Ectodermal cell (in vitro differentiated cells): ENCODE results near the gene FBXL17.

ENCODE experiments used
- H3K27ac ChIP-seq: 2 replicates; pipeline ENCODE4 v1.7.0; 2013; ENCODE audit warnings: mild to moderate bottlenecking, low read depth, low read length; ENCODE audit not compliant: insufficient read depth, poor library complexity, severe bottlenecking
- H3K27me3 ChIP-seq: 2 replicates; pipeline ENCODE4 v1.7.0; 2013; ENCODE audit warnings: mild to moderate bottlenecking, low read length; ENCODE audit not compliant: insufficient read depth, control insufficient read depth, poor library complexity, severe bottlenecking
- H3K36me3 ChIP-seq: one replicate; pipeline ENCODE4 v1.7.0; 2013; ENCODE audit warnings: low read length; ENCODE audit not compliant: control insufficient read depth, insufficient read depth
- H3K4me1 ChIP-seq: one replicate; pipeline ENCODE4 v1.7.0; 2013; ENCODE audit warnings: low read length; ENCODE audit not compliant: control insufficient read depth, insufficient read depth
- H3K4me3 ChIP-seq: 2 replicates; pipeline ENCODE4 v1.7.0; 2013; ENCODE audit warnings: low read depth, low read length, control low read depth; ENCODE audit not compliant: insufficient read depth
- H3K9me3 ChIP-seq: 2 replicates; pipeline ENCODE4 v1.7.0; 2013; ENCODE audit warnings: mild to moderate bottlenecking, low read length, moderate library complexity; ENCODE audit not compliant: control insufficient read depth
- WGBS, 2 experiments: methylation state at CpG; one replicate each; pipeline ENCODE4 v1.1.7; 2013; ENCODE audit warnings: missing lambda C conversion rate in 2 of 2; 5-methylcytosine and 5-hydroxymethylcytosine counted together

FBXL17 gene

GRCh38 chr5:107867266-107867665 is 514.6 kb downstream of the FBXL17 start:
- Histone ChIP-seq H3K4me1 (no peaks in the 10 kb centered on the region), H3K36me3 (no peaks in the 10 kb centered on the region), H3K9me3 (peaks cover 2% of the 10 kb centered on the region), H3K4me3 (no peak overlapping the region), H3K27me3 (no peaks in the 10 kb centered on the region), H3K27ac (no peak overlapping the region)
- WGBS, 2 experiments = 95 to 97% methylated on average over 2 of the region's 2 CpGs

GRCh38 chr5:107864793-107865192 is 517.1 kb downstream of the FBXL17 start:
- 86 to 88% methylated on average over 2 of the region's 2 CpGs for WGBS, 2 experiments
- H3K36me3 ChIP-seq = no peaks in the 10 kb centered on the region
- H3K27ac ChIP-seq = no peak overlapping the region
- no peaks in the 10 kb centered on the region for H3K27me3 ChIP-seq
- H3K4me1 ChIP-seq = no peaks in the 10 kb centered on the region
- peaks cover 2% of the 10 kb centered on the region for H3K9me3 ChIP-seq
- no peak overlapping the region for H3K4me3 ChIP-seq

- H3K27me3 ChIP-seq = no peaks in the 10 kb centered on the region
- no peak overlapping the region for H3K4me3 ChIP-seq
- no peaks in the 10 kb centered on the region for H3K36me3 ChIP-seq
- 100% methylated on average over 2 of the region's 2 CpGs for WGBS, 2 experiments
- no peak overlapping the region for H3K27ac ChIP-seq
- H3K4me1 ChIP-seq = no peaks in the 10 kb centered on the region
- peaks cover 2% of the 10 kb centered on the region for H3K9me3 ChIP-seq
Observed at GRCh38 chr5:107863125-107863524, 518.8 kb downstream of the FBXL17 start.

- H3K36me3 ChIP-seq = no peaks in the 10 kb centered on the region
- WGBS, 2 experiments = 87 to 91% methylated on average over 12 of the region's 12 CpGs
- no peak overlapping the region for H3K27ac ChIP-seq
- H3K4me3 ChIP-seq = no peak overlapping the region
- no peaks in the 10 kb centered on the region for H3K27me3 ChIP-seq
- H3K9me3 ChIP-seq = peaks cover 2% of the 10 kb centered on the region
- no peaks in the 10 kb centered on the region for H3K4me1 ChIP-seq
Observed at GRCh38 chr5:107861565-107861964, 520.3 kb downstream of the FBXL17 start.

- no peak overlapping the region for H3K4me3 ChIP-seq
- no peaks in the 10 kb centered on the region for H3K4me1 ChIP-seq
- H3K27ac ChIP-seq = no peak overlapping the region
- no peaks in the 10 kb centered on the region for H3K27me3 ChIP-seq
- H3K9me3 ChIP-seq = peaks cover 2% of the 10 kb centered on the region
- H3K36me3 ChIP-seq = no peaks in the 10 kb centered on the region
- WGBS, 2 experiments = 70 to 100% methylated on average over 1 of the region's 1 CpG
Observed at GRCh38 chr5:107860044-107860443, 521.9 kb downstream of the FBXL17 start.

- no peak overlapping the region for H3K27ac ChIP-seq
- H3K27me3 ChIP-seq = no peaks in the 10 kb centered on the region
- no peak overlapping the region for H3K4me3 ChIP-seq
- WGBS, 2 experiments = 77 to 82% methylated on average over 3 of the region's 3 CpGs
- no peaks in the 10 kb centered on the region for H3K36me3 ChIP-seq
- H3K4me1 ChIP-seq = no peaks in the 10 kb centered on the region
- H3K9me3 ChIP-seq = no peaks in the 10 kb centered on the region
Observed at GRCh38 chr5:107858788-107859187, 523.1 kb downstream of the FBXL17 start.

- H3K36me3 ChIP-seq = no peaks in the 10 kb centered on the region
- H3K27ac ChIP-seq = no peak overlapping the region
- no peaks in the 10 kb centered on the region for H3K9me3 ChIP-seq
- no peaks in the 10 kb centered on the region for H3K27me3 ChIP-seq
- H3K4me1 ChIP-seq = no peaks in the 10 kb centered on the region
- WGBS, 2 experiments = 83 to 90% methylated on average over 3 of the region's 4 CpGs
- no peak overlapping the region for H3K4me3 ChIP-seq
Observed at GRCh38 chr5:107858324-107858723, 523.6 kb downstream of the FBXL17 start.

- Histone ChIP-seq H3K27me3 (no peaks in the 10 kb centered on the region), H3K4me1 (no peaks in the 10 kb centered on the region), H3K27ac (no peak overlapping the region), H3K9me3 (no peaks in the 10 kb centered on the region), H3K4me3 (no peak overlapping the region), H3K36me3 (no peaks in the 10 kb centered on the region)
- 95 to 99% methylated on average over 2 of the region's 2 CpGs for WGBS, 2 experiments
Observed at GRCh38 chr5:107857785-107858184, 524.1 kb downstream of the FBXL17 start.

- Histone ChIP-seq H3K27ac (no peak overlapping the region), H3K36me3 (no peaks in the 10 kb centered on the region), H3K9me3 (no peaks in the 10 kb centered on the region), H3K27me3 (no peaks in the 10 kb centered on the region), H3K4me1 (no peaks in the 10 kb centered on the region), H3K4me3 (no peak overlapping the region)
- WGBS, 2 experiments = 92 to 95% methylated on average over 1 to 2 of the region's 2 CpGs
Observed at GRCh38 chr5:107855171-107855570, 526.7 kb downstream of the FBXL17 start.

- H3K36me3 ChIP-seq = no peaks in the 10 kb centered on the region
- H3K9me3 ChIP-seq = no peaks in the 10 kb centered on the region
- H3K27me3 ChIP-seq = no peaks in the 10 kb centered on the region
- 93 to 96% methylated on average over 6 of the region's 6 CpGs for WGBS, 2 experiments
- H3K4me3 ChIP-seq = no peak overlapping the region
- H3K4me1 ChIP-seq = no peaks in the 10 kb centered on the region
- H3K27ac ChIP-seq = no peak overlapping the region
Observed at GRCh38 chr5:107853696-107854095, 528.2 kb downstream of the FBXL17 start.

- Histone ChIP-seq H3K9me3 (no peaks in the 10 kb centered on the region), H3K27me3 (no peaks in the 10 kb centered on the region), H3K4me1 (no peaks in the 10 kb centered on the region), H3K36me3 (no peaks in the 10 kb centered on the region), H3K4me3 (no peak overlapping the region), H3K27ac (no peak overlapping the region)
- WGBS, 2 experiments = 94% methylated on average over 7 to 8 of the region's 8 CpGs
Observed at GRCh38 chr5:107853031-107853430, 528.9 kb downstream of the FBXL17 start.
